Inflammatory macrophage treated with lipopolysaccharide for 1 hour (primary cell): ENCODE results near the gene KCNQ5.
A peak's percentile ranks its signal among the peaks of the same experiment; 100 is the strongest.

Experiments
- DNase-seq, 2 donors: peaks; one replicate each; pipeline ENCODE4 v3.0.0-alpha.2; 2020 to 2022

KCNQ5 gene

DNA sequence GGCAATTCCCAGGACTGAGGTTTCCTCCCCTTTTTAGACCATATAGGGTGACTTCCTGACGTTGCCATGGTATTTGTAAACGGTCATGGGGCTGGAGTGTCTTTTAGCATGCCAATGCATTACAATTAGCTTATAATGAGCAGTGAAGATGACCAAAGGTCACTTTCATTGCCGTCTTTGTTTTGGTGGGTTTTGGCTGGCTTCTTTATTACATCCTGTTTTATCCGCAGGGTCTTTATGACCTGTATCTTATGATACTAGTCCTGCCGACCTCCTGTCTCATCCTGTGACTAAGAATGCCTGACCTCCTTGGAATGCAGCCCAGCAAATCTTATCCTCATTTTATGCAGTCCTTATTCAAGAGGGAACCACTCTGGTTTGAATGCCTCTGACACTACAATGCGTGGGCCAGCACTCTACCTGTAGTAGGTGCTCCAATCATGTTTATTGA, 190.1 kb downstream of the KCNQ5 start:
- no peak for DNase-seq

DNA sequence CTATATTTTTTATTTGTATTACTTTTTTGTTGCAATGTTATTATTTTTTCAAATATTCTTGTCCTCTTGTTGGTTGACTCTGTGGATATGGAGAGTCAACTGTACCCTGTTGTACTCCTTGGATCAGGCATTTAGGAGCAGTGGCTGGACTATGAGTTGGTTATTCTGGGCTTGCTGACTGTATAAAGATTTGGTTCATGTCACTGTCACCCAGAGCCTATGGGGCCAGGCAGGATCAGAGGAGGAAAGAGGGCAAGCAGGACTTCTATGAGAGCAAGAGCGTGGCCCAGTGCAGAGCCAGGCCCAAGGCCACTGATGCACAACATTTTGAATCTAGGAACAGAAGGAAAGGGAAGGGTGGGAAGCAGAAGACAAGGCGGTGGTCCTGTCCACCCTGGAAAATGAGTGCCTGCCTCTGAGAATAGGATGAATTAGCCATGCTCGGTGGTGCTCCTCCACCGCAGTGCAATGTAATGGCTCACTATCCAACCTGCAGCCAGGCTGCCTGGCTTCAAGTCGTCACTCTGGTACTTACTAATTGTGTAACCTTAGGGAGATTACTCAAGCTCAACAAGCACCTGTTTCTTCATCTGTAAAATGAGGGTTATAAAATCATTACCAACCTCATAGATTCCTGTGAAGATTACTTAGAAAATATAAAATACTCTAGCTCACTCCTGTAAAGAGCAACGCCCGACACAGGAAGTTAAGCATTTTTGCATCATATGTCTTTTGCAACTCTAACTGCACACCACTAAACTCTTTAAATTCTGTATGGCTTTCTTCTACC, 192.1 kb downstream of the KCNQ5 start:
- peak in 1 of 2 donors; percentile 22 for DNase-seq

DNA sequence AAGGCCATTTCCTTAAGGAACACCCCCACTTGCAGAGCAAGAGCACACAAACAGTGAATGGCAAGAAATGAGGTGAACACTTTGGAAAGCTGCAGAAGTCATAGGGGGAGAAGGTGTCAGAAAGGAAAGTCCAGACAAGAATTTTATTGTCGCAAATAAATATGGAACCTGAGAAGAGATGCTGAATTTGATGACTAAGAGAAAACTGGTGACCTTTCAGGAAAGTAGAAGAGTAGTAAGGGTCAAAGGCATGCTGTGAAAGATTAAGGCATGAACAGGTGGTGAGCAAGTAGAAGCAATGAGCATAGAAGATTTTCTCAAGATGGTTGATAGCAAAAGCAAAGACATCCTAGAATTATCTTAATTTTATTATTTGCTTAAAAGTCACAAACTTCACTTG, 194.2 kb downstream of the KCNQ5 start:
- DNase-seq = no peak

- no peak for DNase-seq
These were observed 195.3 kb downstream of the KCNQ5 start for GRCh38 chr6:72817208-72817607.

GRCh38 chr6:72819609-72820008, 197.7 kb downstream of the KCNQ5 start:
- DNase-seq = no peak

DNA sequence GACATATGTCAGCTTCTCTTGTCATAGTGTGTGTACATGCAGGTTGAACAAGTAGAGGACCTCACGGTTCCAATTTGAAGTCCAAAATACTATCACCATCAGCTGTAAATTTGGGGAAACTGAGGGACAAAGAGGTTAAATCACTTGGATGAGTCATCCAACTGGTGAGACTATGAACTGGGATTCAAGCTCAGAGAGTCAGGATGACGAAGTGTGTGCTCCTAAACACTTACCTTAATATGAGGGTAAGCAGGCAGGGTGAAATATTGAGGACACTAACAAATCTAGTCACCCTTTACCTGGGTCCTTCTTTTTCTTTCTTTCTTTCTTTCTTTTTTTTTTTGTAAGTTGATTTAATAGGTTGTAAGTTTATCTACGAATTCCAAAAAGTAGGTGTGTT, 198.3 kb downstream of the KCNQ5 start:
- no peak for DNase-seq

DNA sequence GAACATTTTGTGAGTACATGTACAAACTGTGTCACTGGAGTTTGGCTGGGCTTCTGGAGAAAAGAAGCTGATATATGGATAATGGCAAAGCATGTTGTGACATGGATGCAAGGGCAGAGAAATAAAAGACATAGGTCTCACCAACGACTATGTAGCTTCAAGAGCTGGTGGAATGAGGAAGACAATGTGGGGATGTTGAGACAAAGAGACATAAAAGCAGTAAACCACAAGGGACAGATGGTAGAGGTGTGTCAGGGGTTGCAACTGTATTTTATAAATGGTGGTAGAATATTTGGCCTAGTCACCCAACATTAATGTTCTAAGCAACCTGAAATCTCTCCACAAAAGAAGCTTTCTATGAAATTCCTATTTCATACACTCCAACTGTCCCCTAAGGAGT, 199.0 kb downstream of the KCNQ5 start:
- no peak for DNase-seq

DNA sequence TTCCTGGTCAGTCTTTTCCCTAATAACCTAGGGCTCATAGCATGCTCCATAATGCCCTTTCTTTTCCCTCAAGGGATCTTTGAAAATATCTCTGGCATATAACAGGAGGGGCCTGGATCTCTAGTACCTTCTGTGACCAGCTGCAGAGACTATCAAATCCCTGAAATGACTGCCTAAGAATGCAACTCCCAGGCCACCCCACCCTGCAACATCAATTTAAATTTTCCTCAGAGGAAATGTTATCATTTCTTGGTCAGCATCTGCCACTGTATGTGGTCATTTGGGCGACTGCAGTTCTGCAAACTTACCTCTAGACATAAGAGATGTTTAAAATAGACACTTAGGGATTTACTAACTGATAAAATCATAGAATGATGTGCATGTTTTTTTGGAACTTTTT, 200.2 kb downstream of the KCNQ5 start:
- DNase-seq = no peak

GRCh38 chr6:72822691-72823090, 200.8 kb downstream of the KCNQ5 start:
- no peak for DNase-seq

GRCh38 chr6:72824833-72825232, 203.0 kb downstream of the KCNQ5 start:
- peak; percentile 9 to 35 for DNase-seq

DNA sequence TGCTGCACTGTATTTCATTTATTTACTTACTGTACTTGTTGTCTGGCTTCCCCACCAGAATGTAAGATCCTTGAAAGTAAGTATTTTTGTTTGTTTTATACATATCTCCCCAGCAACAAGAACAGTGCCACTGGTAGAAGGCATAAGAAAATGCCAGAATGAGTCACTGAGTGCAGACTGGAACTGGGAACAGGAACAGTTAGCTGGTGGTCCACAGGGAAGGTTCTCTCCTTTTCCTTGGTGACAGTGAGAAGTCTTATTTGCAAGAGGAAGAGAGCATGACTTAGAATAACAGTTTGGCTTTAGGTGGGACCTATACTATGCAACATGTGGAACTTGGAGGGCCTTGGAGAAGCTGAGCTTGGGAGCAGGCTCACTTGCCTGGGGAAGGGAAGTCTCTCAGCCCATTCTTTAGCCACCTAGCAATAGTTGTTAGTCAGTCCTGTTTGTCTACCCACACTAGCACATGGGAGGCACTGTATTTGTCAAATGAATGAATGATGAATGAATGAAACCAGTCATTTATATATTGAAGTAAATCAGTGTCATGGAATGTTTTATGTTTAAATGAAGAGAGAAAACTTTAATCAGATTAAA, 203.5 kb downstream of the KCNQ5 start:
- DNase-seq = peak; percentile 10 to 14

DNA sequence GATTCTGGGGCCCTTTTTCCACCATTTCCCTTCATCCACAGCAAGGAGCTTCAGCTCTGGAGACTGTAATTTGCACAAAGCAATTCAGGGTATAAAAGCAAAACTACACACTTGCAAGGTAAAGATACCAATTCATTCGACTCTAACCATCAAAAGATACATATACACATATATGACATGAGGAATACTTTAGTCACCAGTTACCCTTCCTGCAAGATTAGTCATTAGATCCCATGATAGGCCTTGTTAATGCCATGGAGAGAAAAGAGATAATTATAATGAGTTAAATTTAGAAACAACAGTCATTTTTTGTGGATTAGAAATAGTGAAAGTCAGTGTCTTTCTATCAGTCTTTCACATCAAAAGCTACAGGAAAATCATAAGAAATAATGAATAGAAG, 204.2 kb downstream of the KCNQ5 start:
- DNase-seq = no peak

- no peak for DNase-seq
These were observed 205.0 kb downstream of the KCNQ5 start for GRCh38 chr6:72826744-72827438.

GRCh38 chr6:72828904-72829303, 207.0 kb downstream of the KCNQ5 start:
- DNase-seq = no peak

GRCh38 chr6:72832271-72832670, 210.4 kb downstream of the KCNQ5 start:
- DNase-seq = no peak

- no peak for DNase-seq
These were observed 213.9 kb downstream of the KCNQ5 start for GRCh38 chr6:72835749-72836148.

GRCh38 chr6:72836971-72837370, 215.1 kb downstream of the KCNQ5 start:
- no peak for DNase-seq

DNA sequence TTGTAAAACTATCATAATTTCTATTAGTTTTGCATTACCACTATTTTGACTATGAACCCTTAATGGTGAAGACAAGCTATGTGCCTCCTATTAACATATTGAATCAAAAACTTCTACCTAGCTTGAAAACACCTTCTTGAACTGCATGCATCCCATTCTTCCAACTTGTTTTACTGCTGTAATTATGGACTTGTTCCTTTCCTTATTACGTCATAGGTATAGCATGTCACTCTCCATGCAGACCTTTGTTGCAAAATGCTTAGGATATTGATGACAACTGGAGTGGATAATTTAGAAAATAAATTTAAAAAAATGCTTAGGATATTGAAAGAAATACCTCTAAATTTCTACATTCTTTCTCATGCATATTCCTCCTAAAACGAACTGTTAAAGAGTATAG, 219.3 kb downstream of the KCNQ5 start:
- DNase-seq = no peak

- no peak for DNase-seq
These were observed 220.3 kb downstream of the KCNQ5 start for GRCh38 chr6:72842140-72842539.

GRCh38 chr6:72844614-72845013, 222.8 kb downstream of the KCNQ5 start:
- DNase-seq = no peak

DNA sequence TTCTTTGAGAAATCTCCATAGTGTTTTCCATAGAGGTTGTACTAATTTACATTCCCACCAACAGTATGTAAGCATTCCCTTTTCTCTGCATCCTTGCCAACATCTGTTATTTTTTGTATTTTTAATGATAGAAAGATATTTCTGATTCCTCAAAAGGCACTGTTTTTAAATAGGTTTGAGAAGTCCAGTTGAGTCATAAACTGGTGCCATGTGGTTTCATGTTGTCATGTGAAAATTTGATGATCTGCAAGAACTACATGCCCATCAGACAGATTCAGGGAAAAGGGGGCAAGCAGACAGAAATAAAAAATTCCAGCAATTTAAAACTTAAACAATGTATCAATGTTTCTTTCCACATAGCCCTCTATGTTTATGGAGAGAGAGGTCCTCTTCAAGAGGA, 227.5 kb downstream of the KCNQ5 start:
- DNase-seq = no peak

DNA sequence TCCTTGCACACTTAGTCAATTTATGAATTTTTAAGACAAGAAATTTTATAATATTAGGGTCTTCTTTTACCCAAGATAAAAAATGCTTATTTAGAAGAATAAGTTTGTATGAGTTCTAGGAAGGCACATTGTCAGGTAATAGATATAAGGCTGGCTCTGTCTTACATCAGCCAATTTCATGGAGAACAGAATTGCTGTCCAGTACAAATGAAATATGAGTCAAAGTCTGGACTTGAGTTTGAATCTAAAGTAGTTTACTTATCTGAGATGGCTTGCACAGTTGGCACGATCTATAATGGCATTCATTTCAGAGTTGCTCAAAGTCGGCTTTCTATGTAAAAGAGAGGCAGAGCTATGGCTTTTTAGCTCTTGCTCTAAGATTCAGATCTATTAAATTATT, 228.2 kb downstream of the KCNQ5 start:
- DNase-seq = no peak

DNA sequence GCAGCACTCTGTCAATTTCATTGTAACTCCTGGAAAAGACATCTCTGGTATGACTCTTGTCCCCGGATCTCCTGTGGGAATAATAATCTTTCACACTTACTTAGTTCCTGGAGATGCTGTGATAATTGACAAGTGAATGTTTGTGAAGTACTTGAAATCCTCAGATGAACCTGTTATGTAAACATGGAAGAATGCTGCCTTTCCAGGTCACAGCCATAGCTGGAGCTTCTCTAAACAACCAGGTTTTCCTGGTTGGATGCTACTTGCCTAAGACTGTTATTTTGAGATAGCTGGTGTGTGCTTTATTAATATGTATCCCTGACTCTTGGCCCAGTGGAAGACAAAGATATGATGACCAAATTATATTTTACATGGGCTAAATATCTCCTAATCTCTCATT, 228.6 kb downstream of the KCNQ5 start:
- DNase-seq = no peak

DNA sequence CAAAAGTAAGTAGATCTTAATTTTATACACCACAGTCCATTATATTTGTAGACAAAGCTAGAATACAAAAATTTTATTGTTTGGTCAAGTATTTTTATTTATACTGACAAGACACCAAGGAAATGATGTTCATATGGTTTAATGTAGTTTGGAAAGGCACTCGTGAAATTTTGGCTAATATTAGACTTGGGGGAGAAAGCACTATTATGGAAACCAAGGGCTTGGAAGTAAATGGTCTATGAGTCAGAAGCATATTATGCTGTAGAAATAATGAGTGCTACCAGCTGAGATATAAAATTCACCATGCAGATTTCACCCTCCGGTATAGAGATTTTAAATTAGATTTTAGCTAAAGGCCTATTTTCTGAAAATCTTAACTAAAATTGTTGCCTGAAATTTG, 233.6 kb downstream of the KCNQ5 start:
- DNase-seq = no peak
